ENCODE data around the gene SRD5A1.

The SRD5A1 gene

DNA sequence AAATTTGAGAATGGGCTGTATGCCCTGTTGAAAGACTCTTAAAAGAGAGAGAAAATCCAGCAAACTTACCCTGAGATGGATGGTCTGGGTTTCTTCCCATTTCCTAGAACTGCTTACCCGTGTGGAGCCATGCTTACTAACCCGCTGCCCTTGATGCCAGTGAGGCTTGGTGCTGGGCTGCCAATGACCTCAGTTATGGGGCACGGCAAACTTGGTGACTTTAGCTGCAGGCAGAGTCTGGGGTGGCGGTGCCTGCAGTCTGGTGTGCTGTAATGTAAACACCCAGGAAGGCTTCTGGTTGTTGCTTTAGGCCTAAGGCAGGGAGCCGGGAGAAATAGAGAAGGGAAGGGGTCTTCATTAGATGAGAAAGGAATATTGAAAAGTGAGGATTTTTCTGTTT lies 72.7 kb downstream of the SRD5A1 start:
- no peak overlapping the region for H3K27ac ChIP-seq
- TF ChIP-seq, protein P1, sequence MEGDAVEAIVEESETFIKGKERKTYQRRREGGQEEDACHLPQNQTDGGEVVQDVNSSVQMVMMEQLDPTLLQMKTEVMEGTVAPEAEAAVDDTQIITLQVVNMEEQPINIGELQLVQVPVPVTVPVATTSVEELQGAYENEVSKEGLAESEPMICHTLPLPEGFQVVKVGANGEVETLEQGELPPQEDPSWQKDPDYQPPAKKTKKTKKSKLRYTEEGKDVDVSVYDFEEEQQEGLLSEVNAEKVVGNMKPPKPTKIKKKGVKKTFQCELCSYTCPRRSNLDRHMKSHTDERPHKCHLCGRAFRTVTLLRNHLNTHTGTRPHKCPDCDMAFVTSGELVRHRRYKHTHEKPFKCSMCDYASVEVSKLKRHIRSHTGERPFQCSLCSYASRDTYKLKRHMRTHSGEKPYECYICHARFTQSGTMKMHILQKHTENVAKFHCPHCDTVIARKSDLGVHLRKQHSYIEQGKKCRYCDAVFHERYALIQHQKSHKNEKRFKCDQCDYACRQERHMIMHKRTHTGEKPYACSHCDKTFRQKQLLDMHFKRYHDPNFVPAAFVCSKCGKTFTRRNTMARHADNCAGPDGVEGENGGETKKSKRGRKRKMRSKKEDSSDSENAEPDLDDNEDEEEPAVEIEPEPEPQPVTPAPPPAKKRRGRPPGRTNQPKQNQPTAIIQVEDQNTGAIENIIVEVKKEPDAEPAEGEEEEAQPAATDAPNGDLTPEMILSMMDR (conservative IDR thresholded peaks at IDR 0.05): no peak
- TF ChIP-seq ZFX (IDR thresholded peaks at IDR 0.05): no peak

DNA sequence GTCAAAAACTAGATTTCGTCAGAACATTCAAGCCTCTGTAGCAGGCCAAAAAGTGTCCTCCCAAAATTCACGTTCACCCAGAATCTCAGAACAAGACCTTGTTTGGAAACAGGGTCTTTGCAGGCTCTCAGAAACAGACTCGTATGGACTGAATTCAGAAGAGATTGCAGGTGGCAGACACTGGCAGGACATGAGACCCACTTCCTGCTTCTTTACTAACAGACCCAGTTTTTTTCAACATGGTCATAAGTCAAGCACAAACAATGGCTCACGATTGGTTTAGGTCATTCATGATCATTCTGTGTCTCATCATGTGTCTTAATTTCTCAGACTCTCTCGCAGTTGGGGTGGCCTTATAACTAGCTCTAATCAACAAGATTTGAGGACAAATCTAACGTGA lies 74.6 kb downstream of the SRD5A1 start:
- H3K27ac ChIP-seq: no peak overlapping the region
- TF ChIP-seq ZFX (IDR thresholded peaks at IDR 0.05): no peak
- TF ChIP-seq, protein P1 (conservative IDR thresholded peaks at IDR 0.05): no peak

DNA sequence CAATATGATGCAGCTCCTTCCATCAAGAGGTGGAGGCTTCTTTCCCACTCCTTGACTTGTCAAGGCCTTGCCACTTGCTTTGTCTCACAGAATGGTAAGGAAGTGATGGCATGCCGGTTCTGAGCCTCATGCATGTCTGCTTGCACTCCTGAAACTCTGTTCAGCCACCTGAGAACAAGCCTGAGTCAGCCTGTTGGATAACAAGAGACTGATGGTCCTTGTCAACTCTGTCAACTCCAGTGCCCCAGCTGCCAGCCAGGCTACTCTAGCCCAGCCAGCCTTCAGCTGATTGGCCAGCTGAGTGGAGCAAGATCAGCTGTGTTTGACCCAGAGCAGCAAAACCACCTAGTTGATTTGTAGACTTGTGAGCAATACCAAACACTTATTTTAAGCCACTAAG lies 75.6 kb downstream of the SRD5A1 start:
- H3K27ac ChIP-seq: no peak overlapping the region
- TF ChIP-seq ZFX (IDR thresholded peaks at IDR 0.05): no peak
- TF ChIP-seq, protein P1 (conservative IDR thresholded peaks at IDR 0.05): no peak

DNA sequence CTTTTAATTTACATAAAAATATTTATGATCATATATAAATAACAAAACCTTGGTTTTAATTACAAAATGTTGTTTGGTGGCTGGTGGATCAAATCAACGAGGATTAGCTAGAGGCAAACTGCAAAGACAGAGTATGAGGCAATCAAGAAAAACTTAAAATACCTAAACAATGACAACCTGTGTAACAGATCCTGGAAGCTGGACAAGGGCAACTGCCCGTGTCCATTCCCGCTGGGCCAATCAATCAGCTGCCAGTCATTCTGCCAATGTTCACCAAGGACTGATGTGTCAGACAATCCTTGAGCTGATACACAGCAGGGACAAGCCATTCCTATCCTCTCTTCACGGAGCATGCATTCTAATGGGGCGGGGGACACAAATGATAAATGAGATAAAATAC lies 76.8 kb downstream of the SRD5A1 start:
- TF ChIP-seq, protein P1 (conservative IDR thresholded peaks at IDR 0.05): no peak
- no peak for TF ChIP-seq ZFX (IDR thresholded peaks at IDR 0.05)
- H3K27ac ChIP-seq: no peak overlapping the region

DNA sequence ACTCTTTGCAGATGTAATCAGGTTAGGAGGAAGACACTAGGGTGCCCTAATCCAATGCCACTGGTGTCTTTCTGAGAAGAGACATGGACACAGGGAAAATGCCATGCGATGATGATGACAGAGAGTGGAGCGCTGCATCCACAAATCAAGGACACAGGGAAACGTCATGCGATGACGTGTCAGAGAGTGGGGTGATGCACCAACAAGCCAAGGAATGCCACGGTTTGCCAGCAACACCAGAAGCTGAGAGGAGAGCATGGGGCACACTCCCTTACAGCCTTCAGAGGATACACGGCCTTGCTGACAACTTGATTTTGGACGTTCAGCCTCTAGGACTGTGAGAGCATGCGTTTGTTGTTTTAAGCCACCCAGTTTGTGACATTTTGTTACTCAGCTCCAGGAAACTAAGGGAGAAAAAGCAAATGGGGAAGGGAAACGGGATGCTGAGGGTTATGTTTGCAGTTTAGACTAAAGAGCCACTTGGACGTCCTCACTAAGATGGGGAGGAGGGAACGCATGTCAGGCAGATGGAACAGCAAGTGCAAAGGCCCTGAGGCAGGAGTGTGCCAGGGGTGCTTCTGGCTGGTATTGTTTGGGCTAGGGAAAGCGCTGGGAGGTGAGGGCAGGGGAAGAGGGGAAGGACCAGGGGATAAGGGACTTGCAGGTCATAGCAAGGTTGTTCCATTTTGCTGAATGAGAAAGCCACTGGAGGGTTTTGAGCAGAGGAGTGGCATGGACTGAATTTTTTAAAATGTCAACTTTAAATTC lies 77.5 kb downstream of the SRD5A1 start:
- TF ChIP-seq ZFX (IDR thresholded peaks at IDR 0.05): no peak
- TF ChIP-seq, protein P1 (conservative IDR thresholded peaks at IDR 0.05): no peak
- no peak overlapping the region for H3K27ac ChIP-seq

DNA sequence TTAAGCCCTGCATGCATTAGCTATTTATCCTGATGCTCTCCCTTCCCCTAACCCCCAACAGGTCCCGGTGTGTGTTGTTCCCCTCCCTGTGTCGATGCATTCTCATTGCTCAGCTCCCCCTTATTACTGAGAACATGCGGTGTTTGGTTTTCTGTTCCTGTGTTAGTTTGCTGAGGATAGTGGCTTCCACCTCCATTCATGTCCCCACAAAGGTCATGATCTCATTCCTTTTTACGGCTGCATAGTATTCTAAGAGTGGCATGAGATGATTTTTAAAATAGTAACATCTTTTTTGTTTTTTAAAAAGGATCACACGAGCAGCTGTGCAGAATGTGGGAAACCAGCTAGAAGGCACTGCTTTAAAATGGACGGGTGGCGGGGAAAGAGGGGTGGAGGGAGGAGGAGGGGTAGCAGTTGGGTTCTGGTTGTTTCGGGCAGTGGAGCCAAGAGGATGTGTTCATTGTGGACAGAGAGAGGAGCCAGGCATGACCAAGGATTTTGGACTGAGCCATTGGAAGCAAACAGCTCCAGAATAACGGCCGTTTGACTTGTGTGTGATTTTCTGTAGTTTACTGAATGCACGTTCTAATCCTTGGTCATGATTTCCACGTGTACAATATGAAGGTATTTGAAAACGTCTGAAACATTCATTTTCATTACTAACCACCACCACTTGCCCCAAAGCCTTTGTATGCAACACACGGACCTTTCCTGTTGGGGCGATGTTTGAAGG lies 78.3 kb downstream of the SRD5A1 start:
- TF ChIP-seq, protein P1 (conservative IDR thresholded peaks at IDR 0.05): no peak
- TF ChIP-seq ZFX (IDR thresholded peaks at IDR 0.05): no peak
- H3K27ac ChIP-seq: peak overlapping the region; percentile 95

DNA sequence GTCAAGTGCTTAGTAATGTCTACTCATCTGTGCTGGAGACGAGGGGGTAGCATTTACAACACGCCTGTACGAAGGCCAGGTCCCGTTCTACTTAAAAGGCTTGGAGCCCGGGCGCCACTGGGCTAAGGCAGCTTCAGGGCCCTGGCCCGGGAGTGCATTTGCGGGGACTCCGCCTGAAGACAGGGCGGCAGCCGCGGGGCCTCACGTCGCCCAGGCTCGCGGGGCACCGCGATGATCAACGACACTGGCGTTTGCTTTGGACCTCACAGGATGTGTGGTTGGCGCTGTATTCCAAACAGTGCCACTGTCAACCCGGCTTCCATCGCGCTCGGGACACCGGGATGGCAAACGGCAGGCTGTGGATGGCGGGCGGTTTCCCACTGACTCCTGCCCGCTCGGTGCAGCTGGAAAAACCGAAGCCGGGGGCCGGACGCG lies 78.9 kb downstream of the SRD5A1 start:
- TF ChIP-seq ZFX (IDR thresholded peaks at IDR 0.05): no peak
- TF ChIP-seq, protein P1 (conservative IDR thresholded peaks at IDR 0.05): peak; percentile 25; the same call in 1 of the 2 replicates

More for the DNA sequence above, 78.9 kb downstream of the SRD5A1 start:
- peak overlapping the region; percentile 95 for H3K27ac ChIP-seq
